C4-2B (cell line): ENCODE measurements around the gene CCDC172.

Source experiments
- H3K27ac ChIP-seq: fragments of 450-650 bp; 2 replicates; pipeline ENCODE4 v1.5.1; 2017
- CTCF ChIP-seq: fragments of 450-650 bp; conservative IDR thresholded peaks from 2 replicates; pipeline ENCODE4 v1.5.1; 2017; ENCODE audit warnings: mild to moderate bottlenecking
- ZFX ChIP-seq: fragments of 450-650 bp; IDR thresholded peaks from 2 replicates; pipeline ENCODE4 v1.6.1; 2017

Gene CCDC172

GRCh38 chr10:116289652-116290051 is 34.6 kb upstream of the CCDC172 start:
- no peak for TF ChIP-seq ZFX
- TF ChIP-seq CTCF, result no peak
- H3K27ac ChIP-seq, result no peak overlapping the region

- TF ChIP-seq CTCF (no peak), ZFX (no peak)
- no peak overlapping the region for H3K27ac ChIP-seq
These were observed 31.8 kb upstream of the CCDC172 start for GRCh38 chr10:116292493-116292892.

- H3K27ac ChIP-seq, result no peak overlapping the region
- TF ChIP-seq CTCF, result no peak
- no peak for TF ChIP-seq ZFX
These were observed 27.9 kb upstream of the CCDC172 start for GRCh38 chr10:116296291-116296721.

GRCh38 chr10:116298586-116298985 is 25.7 kb upstream of the CCDC172 start:
- no peak overlapping the region for H3K27ac ChIP-seq
- no peak for TF ChIP-seq CTCF
- TF ChIP-seq ZFX, result no peak

- TF ChIP-seq CTCF (no peak), ZFX (no peak)
- no peak overlapping the region for H3K27ac ChIP-seq
These were observed 23.7 kb upstream of the CCDC172 start for GRCh38 chr10:116300542-116300941.

GRCh38 chr10:116304923-116305322 is 19.3 kb upstream of the CCDC172 start:
- TF ChIP-seq ZFX (no peak), CTCF (no peak)
- H3K27ac ChIP-seq, result no peak overlapping the region

GRCh38 chr10:116306847-116307246 is 17.4 kb upstream of the CCDC172 start:
- TF ChIP-seq CTCF (no peak), ZFX (no peak)
- no peak overlapping the region for H3K27ac ChIP-seq
